Fibroblast of peridontal ligament (primary cell): ENCODE measurements around the gene GLIPR1.
"Not testable (repeated sequence)": the region's sequence is repeated elsewhere in the genome, so short reads cannot be mapped to it uniquely, and the experiment has no call there.

ENCODE experiments used
- DNase-seq: peaks from one replicate; pipeline ENCODE4 v3.0.0-alpha.2; 2010; ENCODE audit errors: extremely low read depth

The GLIPR1 gene

DNA sequence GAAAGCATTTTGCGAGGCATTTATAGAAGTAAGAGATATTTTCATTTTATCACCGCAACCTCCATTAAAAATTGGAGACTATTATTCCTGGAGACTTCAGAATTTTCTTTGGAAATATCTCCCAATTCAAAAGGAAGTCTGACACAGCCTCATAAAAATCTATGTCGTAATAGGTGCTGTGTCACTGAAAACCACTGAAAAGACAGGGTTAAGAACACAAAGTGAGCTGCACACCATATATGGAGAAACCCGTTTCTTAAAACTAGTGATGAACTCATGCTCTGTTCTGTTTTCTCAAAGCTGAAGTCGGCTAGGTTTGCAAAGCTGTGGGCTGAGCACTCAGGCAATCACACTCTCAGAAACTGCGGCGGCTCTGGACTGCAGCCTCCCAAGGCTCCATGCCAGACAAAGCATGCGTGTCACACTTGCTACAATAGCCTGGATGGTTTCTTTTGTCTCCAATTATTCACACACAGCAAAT lies at the start of gene GLIPR1:
GLIPR1 (plus strand) TSS at position 287 of the 481 bp plus-strand sequence; CDS start at position 413, 126 bp downstream.
- peak; percentile 100 for DNase-seq

DNA sequence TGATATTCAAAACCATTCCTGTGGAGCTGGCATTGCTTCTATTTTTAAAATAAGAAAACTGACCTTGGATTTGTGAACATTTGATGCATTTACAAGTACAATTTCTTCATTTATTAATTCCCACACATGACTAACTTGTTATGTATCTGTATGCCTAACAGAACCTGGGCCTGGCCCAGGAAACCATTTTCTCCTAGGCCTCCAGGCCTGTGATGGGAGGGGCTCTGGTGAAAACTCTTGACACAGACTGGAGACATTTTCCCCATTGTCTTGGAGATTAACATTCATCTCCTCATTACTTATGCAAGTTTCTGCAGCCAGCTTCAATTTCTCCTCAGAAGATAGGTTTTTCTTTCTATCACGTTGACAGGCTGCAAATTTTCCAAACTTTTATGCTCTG lies 47.6 kb upstream of the GLIPR1 start:
- DNase-seq = peak; percentile 20

DNA sequence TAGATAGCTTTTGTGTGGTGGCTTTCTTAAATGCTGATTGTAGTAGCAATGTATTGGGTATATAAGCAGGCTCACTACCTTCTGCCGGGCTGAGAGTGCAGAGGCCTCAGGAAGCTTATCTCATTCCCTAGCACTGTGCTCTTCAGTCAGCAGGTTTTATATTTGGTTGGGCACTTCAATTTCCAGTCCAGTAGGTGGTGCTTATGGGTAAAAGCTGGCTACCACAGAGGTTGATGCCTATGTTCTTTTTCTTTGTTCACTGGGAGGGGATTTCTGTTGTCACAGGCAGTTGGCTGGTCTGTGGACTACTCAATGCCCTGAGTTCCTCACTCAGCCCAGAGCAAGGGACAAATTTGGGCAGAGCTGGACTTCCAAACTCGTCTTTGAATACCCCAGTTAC lies 43.0 kb upstream of the GLIPR1 start:
- peak; percentile 41 for DNase-seq

DNA sequence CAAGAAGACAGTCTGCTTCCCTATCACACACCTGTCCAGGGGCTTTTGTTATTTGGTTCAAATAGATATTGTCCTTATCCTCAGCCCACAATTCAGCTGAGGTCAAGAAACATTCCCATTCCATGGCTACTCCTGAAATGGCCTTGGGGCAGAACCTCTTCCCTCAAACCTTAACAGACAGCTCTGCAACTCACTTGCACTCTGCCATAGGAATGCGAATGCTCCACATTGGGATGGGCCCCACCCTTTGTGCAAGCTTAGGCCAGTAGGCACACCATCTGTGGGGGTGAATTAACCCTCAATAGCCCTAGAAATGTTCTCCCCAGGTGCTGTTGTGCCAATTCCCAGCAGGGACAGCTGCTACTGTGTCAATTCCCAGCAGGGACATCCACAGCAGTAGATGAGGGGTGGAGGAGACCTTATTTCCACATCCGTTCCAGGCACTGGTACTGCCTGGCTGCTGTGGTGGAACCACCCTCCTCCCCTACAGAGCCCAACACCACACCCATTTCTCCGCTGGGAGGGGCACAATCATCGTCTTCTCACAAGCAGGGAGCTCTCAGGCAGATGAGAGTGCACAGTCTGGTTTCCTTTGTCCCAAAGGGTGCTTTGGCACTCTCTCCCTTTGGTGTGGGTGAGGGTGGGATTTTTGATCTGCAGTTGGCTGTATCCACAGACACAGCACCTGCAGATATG lies 42.3 kb upstream of the GLIPR1 start:
- DNase-seq = no peak

DNA sequence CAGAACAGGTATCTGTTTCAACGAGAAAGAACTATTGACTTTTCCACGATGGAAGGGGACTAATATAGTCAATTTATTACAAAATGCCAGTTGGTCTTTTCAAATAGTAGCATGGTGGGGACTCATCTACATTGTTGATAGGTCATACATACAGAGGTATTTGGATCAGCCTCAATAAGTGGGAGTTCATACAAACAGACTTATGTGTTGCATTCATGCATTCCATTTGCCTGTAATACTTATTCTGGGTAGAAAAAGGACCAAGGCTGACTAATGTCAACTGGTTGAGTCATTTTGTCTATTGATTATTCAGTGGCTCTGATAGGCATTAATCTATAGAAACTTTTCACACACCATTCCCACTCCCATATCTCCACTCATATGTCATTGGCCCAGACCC lies 41.5 kb upstream of the GLIPR1 start:
- DNase-seq = peak; percentile 22

DNA sequence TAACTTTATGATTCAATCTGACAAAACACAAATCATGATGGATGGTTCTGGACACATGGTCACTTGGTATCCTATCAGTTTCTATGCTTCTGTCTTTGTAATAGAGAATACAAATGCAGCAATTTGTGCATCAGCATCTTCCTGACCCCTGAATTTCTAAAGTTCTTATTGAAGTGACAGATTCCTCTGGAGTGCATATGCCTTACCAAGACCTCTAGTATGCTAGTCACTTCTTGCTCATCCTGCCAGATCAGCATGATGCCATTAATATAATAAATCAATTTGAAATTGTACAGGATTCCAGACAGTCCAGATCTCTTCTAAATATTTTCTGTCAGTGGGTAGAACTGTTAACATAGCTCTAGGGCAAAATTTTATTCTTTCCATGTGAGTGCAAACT lies 40.6 kb upstream of the GLIPR1 start:
- no peak for DNase-seq

DNA sequence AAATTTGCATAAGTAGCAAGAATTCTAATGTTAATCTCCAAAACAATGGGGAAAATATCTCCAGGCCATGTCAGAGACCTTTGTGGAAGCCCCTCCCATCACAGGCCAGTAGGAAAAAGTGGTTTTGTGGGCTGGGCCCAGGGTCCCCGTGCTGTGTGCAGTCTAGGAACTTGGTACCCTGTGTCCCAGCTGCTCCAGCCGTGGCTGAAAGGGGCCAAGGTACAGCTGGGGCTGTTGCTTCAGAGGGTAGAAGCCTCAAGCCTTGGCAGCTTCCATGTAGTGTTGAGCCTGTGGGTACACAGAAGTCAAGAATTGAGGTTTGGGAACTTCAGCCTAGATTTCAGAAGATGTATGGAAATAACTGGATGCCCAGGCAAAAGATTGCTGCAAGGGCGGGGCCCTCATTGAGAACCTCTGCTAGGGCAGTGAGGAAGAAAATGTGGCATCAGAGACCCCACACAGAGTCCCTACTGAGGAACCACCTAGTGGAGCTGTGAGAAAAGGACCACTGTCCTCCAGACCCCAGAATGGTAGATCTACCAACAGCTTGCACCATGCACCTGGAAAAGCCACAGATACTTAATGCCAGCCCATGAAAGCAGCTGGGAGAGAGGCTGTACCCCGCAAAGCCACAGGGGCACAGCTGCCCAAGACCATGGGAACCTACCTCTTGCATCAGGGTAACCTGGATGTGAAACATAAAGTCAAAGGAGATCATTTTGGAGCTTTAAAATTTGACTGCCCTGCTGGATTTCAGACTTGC lies 38.7 kb upstream of the GLIPR1 start:
- DNase-seq = not testable (repeated sequence)

DNA sequence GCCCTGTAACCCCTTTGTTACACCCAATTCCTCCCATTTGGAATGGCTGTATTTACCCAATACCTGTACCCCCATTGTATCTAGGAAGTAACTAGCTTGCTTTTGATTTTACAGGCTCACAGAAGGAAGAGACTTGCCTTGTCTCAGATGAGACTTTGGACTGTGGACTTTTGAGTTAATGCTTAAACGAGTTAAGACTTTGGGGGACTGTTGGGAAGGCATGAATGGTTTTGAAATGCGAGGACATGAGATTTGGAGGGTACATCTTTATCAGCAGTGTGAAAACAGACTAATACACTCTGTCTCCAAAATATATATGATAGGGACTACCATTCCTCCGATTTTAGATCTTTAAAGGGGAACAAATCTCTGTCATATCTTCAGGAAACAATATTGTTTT lies 38.1 kb upstream of the GLIPR1 start:
- not testable (repeated sequence) for DNase-seq

DNA sequence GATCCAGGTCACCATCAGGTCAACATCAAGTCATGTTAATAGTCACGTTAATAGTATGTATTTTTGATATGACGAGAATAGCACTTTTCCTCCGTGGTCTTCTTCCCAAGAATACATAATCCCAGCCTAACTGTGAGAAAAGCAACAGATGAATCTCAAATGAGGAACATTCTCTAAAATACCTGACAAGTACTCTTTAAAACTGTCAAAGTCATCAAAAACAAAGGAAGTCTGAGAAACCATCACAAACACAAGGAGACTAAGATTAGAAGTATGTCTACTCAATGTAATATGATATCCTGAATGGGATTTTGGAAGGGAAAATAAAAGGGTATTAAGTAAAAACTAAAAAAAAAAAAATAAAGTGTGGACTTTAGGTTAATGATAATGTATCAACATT lies 36.8 kb upstream of the GLIPR1 start:
- peak; percentile 18 for DNase-seq

DNA sequence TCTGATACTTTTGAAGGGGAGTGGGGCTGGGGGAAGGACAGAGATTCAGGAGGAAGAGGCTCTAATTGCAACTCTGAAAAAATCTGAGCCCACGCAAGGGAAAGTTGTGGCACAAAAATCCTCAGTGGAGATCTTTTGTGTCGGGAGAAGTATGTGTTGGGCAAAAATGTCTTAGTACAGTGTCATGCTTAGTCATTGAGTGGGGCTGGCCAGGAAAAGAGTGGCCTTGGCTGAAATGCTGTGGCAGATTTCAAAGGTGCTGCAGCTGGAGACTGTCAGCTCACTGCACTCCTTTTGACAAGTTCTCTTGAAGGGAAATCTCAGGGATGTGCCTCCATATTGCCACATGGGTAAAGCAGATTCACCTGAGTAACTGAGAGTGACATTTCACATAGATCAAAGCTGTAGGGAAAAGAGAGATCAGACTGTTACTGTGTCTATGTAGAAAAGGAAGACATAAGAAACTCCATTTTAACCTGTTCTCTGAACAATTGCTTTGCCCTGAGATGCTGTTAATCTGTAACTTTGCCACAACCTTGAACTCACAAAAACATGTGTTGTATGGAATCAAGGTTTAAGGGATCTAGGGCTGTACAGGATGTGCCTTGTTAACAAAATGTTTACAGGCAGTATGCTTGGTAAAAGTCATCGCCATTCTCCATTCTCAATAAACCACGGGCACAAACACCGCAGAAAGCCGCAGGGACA lies 36.0 kb upstream of the GLIPR1 start:
- peak; percentile 45 for DNase-seq

DNA sequence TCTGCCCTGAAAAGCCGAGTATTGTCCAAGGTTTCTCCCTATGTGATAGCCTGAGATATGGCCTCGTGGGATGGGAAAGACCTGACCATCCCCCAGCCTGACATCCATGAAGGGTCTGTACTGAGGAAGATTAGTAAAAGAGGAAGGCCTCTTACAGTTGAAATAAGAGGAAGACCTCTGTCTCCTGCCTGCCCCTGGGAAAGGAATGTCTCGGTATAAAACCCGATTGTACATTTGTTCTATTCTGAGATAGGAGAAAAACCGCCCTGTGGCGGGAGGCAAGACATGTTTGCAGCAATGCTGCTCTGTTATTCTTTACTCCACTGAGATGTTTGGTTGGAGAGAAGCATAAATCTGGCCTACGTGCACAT lies 35.4 kb upstream of the GLIPR1 start:
- DNase-seq = not testable (repeated sequence)

DNA sequence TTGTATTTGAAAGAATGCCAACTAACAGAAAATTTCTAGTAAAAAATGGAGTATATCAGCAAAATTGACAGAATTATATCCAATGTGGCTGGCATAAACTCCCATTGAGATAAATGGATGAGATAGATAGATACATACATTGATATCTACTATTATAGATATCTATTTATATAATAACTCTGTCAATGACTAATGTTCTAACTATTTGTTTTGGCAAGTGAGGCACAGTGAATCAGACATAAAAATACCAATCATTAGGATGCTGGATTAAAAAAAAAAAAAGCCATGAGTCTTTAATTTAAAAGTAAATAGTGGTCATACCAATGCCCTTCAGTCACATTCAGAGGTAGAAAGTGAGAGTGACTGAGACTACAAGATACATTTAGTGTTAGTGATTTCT lies 33.7 kb upstream of the GLIPR1 start:
- DNase-seq = peak; percentile 77

DNA sequence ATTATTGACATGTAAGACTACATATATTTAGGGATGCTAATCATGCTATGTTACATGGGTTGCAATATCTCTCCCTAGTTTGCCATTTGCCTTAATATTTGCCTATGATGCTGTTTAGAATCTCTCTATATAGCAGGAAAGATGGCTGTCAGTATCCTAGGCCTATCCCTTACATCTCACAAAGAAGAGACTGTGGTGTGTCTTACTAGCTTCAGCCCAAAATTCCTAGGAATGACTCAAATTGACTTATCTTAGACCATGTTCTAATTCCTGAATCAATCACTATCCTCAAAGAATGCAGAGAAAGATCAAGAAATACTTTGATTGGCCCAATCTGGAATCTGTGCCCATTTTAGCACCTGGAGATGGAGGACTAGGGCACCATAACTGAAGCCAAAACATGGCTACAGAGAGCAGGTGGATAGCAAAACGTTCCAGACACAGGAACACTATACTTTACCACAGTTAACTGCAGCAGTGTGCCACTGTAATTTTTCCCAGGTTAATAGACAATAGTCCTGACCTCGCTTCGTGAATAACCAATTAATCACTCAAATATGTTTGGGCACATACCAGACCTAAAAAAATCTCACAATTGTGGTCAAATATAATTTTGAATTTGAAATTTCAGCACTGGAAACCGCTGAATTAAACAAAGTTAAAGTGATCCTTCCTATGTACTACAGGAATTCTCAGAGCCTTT lies 32.7 kb upstream of the GLIPR1 start:
- no peak for DNase-seq

DNA sequence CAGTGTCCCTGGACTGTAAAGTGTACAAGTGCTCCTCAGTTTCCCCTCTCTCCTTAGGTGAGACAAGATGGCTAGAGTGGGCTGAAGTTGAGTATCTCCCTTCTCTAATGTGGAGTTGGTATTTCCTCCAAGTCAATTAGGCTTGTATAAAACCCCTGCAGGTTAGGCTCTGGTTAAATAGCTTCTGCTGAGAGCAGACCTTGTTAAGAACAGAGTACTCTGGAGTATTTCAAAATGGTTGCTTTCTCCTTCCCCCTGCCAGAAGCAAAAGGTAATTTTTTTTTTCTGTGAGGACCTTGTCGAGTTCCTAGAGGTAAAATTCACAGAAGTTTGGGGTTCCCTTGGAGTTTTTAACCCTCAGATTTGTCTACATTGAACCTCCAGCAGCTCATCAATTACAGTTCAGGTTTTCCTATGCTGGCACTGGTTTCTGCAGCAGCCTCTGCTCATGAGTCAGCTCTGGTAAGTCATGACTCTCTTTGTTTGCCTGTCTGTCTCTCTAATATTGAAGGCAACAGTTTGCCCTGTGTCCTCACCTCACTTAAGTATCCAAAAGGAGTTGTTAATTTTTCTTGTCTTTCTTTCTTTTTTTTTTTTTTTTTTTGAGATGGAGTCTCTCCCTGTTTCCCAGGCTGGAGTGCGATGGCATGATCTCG lies 27.8 kb upstream of the GLIPR1 start:
- peak; percentile 40 for DNase-seq

DNA sequence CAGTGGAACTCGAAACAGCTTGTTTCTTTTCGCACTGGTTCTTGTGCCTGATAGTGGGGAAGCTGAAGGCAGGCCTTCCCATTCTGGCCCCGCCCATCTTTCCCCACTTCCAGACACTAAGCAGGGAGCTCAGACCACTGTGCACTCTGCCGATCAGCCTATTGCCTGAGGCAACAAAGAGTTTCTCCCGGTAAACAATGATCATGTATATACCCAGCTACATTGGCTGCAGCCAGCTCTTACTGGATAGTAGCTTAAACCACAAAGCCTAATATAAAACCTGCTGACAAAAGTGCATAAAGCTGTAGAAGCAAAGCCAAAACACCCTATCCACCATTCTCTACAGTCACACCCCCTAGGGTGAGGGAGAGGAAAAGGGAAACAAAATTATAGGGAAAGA lies 24.7 kb upstream of the GLIPR1 start:
- DNase-seq = no peak

DNA sequence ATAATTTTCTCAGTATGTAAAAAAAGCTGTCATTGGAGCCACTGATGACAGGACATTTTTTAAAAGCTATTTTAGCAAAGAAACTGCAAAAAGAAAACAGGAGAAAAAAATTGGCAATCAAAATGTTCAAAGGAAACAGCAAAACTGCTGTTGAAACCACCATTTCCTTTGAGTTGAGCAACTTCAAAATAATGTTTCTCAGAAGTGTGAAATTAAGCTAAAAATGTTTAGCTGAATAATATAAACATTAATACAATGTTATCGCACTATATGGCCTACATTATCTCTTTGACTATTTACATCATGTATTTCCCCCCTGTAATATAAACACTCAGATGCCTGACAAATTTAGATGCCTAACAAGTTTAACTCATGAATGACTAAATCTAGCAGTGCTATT lies 23.4 kb upstream of the GLIPR1 start:
- no peak for DNase-seq

DNA sequence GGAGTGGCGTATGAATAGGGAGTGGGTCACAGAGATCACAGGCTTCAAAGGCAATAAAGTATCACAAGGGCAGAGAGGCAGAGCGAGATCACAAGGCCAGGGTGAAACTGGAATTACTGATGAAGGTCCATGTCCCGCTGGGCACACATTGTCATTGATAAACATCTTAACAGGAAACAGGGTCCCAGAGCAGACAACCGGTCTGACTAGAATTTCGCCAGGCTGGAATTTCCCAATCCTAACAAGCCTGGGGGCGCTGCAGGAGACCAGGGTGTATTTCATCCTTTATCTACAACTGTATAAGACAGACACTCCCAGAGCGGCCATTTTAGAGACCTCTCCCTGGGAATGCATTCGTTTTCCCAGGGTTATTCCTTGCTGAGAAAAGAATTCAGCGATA lies 22.7 kb upstream of the GLIPR1 start:
- DNase-seq = not testable (repeated sequence)

DNA sequence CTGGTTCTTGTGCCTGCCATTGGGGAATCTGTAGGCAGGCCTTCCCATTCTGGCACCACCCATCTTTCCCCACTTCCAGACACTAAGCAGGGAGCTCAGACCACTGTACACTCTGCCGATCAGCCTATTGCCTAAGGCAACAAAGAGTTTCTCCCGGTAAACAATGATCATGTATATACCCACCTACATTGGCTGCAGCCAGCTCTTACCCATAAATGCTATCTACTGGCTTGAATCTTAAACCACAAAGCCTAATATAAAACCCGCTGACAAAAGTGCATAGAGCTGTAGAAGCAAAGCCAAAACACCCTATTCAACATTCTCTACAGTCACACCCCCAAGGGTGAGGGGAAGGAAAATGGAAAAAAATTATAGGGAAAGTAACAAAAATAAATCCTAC lies 20.8 kb upstream of the GLIPR1 start:
- no peak for DNase-seq

DNA sequence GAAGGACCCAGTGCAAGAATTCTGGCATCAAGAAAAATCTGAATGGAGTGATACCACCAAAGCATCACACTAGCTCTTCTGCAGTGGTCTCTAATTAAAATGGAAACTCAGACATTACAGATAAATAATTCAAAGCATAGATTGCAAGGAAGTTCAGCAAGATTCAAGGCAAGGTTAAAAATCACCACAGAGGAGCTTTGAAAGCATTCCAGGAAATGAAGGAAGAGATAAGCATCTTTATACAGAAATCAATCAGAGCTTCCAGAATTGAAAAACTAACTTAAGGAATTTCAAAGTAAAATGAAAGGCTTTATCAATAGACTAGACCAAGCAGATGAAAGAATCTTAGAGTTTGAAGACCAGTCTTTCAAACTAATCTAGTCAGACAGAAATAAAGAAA lies 20.4 kb upstream of the GLIPR1 start:
- no peak for DNase-seq

DNA sequence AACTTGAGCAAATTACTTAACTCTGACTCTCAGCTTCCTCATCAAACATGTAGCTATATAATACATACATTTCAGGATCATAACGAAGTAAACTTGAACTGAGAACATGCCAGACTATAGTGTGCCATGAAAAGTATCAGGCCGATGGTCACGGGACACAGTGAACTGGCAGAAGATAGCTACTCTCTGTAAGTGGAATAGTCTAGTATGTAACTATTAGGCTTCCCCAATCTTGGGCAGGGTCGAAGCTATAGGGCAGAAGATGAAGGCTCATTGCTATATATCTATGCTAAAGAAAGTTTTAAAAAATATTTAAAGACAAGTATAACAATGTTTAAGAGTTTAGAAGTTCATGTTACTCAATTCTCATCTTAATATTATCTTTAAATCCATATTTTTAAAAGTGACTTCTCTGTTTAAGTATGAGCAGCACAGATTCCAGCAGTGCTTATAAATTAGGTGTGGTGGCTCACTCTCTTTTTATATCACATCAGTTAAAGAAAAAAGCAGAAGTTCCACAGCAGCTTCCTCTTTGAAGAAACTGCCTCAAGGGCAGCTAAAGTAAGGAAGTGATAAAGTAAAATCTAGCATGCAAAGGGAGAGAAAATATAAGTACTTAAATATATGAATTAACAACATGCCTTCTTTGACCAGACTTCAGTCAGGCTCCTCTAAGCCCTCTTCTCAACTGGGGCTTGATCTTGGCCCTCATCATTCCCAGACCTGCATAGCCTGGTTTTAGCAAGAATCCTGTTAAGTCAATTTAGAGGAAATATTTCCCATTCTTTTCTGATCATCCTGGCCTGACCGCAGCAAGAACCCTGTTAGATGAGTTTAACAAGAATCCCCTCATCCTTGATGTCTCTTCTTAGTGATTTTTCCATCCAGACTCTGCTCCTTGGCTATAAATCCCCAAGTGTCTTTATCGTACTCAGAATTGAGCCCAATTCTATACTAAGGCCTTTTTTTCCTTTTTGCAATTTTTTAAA lies 8.4 kb upstream of the GLIPR1 start:
- DNase-seq = no peak
